KBM-7 (cell line): Measurements from ENCODE around the gene SPOP.

Experiments
- DNase-seq: peaks from one replicate; pipeline ENCODE4 v3.0.0-alpha.2; 2015
- in situ Hi-C: fragments of 300-500 bp; cut with MboI; formaldehyde crosslinking; loops from 2 replicates; pipeline ENCODE4 v1.14.3; 2020; ENCODE audit warnings: low sequenced_read_pairs, low pct_unique_long_range_greater_than_20kb, mixed read lengths

SPOP gene

DNA sequence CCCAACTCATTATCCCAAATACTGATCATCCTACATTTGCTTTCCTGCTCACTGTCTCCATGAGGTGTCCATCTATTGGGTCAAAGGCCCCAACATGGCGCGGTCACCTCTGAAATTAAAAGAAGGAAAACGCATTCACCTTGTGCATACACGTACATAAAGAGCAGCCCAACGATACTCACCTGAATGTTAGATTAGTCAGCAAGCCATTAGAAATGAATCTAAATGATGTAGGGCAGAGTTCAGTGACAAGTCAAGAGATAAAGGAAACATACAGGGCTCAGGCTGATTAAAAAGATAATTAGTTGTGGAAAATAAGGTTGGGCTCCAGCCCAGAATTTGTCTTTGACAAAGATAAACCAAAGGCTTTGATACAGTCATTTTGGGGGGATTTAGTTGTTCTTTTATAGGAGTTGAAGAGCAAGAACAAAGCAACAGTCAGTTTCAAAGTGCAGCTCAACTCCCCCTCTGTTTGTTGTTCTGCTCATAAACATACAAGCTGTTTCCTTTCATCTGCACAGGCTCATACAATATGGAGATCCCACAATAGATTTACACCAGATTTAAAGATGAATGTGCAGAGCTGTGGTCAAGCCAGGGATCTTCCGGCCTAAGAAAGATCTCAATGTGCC, 81.2 kb downstream of the SPOP start:
- no peak for DNase-seq
- in situ Hi-C loops = no loop called here

DNA sequence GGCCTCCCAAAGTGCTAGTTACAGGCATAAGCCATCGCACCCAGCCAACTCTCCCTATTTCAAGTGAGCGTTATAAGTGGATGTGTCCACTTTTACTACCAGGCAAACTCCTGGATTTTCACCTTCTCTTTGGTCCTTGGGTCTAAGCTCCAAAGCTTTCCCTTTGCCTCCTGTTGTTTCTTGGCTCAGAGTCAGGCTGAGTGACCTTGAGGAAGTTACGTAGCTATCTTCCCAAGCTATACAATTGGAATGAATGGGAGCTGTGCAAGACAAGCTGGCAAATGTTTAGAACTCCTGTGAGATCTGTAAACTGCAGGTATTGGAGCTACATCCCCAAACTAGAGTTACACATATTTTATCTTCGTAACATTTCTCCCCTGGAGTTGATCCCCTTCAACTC, 81.9 kb downstream of the SPOP start:
- DNase-seq = no peak
- in situ Hi-C loops = no loop called here

- DNase-seq = no peak
- in situ Hi-C loops = no loop called here
Observed at GRCh38 chr17:49595328-49595727, 82.6 kb downstream of the SPOP start.

DNA sequence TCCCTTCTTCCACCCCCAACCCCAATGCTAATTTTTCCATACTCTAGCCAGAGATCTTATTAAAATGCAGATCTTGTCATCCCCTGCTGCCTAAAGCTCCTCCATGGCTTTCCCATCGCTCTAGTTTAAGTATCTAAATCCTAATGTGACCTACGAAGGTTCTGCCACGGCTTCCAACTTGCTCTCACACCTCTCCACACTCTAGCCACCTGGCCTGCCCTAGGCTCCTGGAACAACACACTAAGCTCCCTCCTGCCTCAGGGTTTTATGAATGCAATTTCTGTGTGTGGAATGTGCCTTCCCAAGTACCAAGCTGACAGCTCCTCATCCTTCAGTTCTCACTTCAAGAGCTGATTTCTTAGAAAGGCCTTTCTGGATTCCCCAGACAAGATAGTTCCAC, 85.6 kb downstream of the SPOP start:
- no peak for DNase-seq
- in situ Hi-C loops = no loop called here

- DNase-seq = no peak
- in situ Hi-C loops = no loop called here
Observed at GRCh38 chr17:49590874-49591273, 87.0 kb downstream of the SPOP start.

- in situ Hi-C loops = no loop called here
- no peak for DNase-seq
Observed at GRCh38 chr17:49589577-49589927, 88.3 kb downstream of the SPOP start.

DNA sequence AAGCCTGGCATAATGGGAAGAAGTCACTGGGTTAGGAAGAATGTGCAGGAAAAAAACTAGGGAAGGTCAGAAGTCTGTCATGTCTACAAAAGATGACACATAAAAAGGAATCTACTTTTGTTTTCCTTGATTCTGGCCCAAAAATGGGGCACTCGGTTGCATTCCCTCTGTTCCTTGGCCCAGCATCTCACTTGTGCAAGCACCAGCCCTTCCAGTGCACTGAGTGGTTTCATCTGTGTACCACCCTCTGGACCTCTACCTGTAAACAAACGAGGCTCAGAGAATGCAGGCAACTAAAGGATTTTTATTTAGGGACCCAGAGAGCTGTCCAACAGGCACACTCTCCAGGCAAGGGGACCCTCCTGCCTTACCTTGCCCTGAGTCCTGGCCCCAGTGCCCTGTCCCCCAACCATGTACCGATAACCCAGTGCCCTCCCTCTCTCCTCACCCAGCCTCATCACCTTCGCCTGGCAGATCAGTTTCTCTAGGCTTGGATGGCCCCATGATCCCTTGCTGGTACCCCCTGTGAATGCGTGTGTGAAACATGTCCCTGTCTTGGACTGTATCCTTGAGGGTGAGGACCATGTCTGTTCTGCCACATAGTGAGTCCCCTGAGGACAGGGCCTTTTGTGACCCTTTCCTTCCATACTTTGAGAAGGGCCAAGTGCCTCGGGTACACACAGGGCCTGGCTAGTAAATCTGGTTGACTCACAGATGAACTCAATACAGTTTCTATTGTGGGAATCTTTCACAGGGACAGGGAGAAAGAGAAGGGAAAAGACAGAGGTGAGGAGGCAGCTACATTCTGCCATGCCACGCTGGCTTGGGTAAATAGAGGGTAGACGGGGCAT, 88.9 kb downstream of the SPOP start:
- in situ Hi-C loops = no loop called here
- no peak for DNase-seq

- in situ Hi-C loops = no loop called here
- DNase-seq = no peak
Observed at GRCh38 chr17:49588312-49588711, 89.6 kb downstream of the SPOP start.

DNA sequence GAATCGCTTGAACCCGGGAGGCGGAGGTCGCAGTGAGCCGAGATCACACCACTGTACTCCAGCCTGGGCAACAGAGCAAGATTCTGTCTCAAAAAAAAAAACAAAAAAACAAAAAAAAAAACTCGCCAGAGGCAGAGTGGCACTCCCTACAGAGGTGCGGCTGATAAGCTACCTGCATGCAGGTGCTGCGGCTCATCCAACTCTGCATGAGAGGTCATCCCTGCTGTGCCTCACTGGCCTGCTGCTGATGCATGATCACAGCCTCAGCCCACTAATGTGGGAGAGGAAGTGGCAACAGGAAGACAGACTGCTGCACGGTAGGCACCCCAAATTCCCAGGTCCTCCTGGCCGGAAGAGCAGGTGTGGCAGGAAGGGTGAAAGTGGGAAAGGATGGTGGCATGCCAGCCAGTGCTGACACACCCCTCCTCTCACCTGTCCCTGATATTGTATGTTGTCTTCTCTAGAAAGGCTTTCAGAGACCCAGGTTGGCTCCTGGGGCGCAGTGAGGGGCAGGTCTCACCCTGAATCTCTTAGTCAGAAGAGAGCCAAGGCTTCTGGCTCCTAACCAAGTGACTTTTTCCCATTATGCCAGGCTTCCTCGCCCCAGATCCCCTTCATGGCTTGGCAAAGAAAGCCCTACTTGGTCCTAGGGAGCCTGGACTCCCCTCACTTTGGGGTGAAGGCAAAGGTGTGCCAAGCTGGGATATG, 90.4 kb downstream of the SPOP start:
- in situ Hi-C loops = no loop called here
- no peak for DNase-seq

GRCh38 chr17:49585422-49586027, 92.4 kb downstream of the SPOP start:
- DNase-seq = no peak
- in situ Hi-C loops = no loop called here

DNA sequence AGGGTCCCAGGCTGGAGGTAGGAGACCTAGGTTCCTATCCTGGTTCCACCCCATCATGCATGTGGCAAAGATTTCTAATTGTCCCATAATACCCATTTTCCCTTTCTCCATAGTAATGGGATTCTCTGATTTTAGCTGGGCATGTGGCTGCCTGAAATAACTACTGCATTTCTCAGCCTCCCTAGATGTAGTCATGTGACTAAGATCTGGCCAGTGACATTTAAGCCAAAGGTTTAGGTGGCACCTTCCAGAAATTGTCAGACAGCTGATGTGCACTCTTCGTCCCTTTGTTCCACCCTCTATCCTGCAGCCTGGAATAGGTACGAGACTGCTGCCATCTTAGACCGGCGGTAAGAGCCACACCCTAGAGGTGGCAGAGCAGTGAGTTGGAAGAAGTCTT, 94.0 kb downstream of the SPOP start:
- DNase-seq = no peak
- in situ Hi-C loops = no loop called here

- DNase-seq = no peak
- in situ Hi-C loops = no loop called here
Observed at GRCh38 chr17:49583226-49583625, 94.7 kb downstream of the SPOP start.

DNA sequence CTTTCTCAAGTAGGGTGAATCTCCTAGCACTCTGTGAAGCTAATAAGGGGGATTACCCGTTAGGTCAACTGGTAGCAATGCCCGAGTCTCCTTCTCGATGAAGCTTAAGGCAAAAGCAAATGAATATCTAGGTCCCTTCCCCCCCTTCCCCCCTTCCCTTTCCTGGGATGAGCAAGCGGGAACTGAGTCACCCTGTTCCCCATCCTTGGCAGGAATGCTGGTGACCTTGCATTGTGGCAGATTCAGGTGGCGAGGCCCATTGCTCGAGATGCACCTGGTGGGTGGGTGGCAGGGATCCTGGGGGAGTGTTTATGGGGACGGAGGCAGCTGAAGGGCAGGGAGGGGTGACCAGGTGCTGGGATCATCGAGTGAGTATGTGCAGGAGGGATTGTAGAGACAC, 95.1 kb downstream of the SPOP start:
- DNase-seq = no peak

DNA sequence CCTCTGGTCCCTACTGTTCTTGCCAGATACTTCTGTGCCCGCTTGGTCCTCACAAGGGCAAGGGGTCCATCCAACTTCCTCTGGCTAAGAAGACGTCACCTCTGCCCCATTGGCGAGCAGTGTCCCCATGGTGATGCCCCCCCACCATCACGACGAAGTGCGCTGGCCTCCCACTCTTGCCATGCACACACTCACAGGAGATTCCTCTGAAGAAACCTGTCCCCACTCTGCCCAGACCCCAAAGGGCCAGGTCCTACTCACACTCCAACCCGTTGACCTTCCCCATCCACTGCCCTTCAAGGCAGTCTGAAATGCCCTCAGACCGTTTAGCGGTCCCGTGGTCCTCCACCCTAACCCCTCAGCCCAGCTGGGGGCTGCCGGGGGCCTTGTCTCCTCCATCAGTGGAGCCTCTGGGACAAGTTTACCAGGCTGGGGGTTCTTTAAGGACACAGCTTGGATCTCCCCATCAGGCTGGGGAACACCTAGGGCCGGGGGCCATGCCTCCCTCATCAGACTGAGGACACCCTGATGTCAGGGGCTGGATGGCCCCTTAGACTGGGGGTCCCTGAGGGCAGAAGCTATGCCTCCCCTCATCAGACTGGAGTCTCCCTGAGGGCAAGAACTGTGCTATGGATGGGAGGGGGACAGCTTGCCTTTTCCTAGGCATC, 95.7 kb downstream of the SPOP start:
- no peak for DNase-seq
- in situ Hi-C loops = no loop called here

More for the DNA sequence above, 95.1 kb downstream of the SPOP start:
- in situ Hi-C loops = no loop called here

- in situ Hi-C loops = no loop called here
- no peak for DNase-seq
Observed at GRCh38 chr17:49581648-49581998, 96.3 kb downstream of the SPOP start.

GRCh38 chr17:49580981-49581647, 96.8 kb downstream of the SPOP start:
- no peak for DNase-seq
- in situ Hi-C loops = no loop called here

DNA sequence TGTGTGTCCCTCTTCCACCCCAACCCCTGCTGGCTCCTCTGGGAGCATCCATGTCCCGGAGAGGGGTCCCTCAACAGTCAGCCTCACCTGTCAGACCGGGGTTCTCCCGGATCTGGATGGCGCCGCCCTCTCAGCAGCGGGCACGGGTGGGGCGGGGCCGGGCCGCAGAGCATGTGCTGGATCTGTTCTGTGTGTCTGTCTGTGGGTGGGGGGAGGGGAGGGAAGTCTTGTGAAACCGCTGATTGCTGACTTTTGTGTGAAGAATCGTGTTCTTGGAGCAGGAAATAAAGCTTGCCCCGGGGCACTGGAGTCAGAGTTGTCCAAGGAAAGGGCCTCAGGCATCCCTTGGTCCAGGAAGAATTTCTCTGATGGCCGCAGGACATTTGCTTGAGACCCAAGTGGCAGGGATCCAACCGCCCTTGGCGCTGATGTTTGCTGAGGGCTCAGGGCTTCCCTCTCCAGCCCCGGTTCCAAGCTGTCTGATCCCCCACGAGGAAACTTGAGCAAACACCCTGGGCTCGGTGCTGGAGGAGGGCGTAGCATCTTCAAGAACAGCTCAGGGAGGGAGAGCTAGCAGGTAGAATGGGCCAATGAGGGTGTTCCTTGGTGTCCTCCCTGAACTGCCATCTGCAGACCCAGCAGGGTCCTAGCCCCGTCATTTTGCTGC, 97.7 kb downstream of the SPOP start:
- in situ Hi-C loops = no loop called here
- no peak for DNase-seq

DNA sequence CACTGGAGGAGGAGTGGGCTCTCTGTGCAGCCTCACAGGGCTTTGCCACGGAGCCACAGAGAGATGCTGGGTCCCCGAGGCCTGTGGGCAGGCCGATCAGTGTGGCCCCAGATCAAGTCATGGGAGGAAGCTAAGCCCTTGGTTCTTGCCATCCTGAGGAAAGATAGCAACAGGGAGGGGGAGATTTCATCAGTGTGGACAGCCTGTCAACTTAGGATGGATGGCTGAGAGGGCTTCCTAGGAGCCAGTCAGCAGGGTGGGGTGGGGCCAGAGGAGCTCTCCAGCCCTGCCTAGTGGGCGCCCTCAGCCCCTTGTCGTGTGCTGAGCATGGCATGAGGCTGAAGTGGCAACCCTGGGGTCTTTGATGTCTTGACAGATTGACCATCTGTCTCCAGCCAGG, 98.4 kb downstream of the SPOP start:
- DNase-seq = no peak
- in situ Hi-C loops = loop anchor here (10.0 kb wide), 1 partner anchor 265 kb away; the partner anchor contains the start of gene TAC4
